H9 (cell line): Measurements from ENCODE around the gene C19orf73. TPM values are rescaled to one million over a fixed set of nuclear protein-coding genes. Genes with fewer than 3 reads are reported as not detected.
A peak's percentile ranks its signal among the peaks of the same experiment; 100 is the strongest.

ENCODE experiments used
- DNase-seq: peaks from one replicate; pipeline ENCODE4 v3.0.0-alpha.2; 2017
- H2AFZ ChIP-seq: one replicate; pipeline ENCODE4 v1.6.1; 2013; ENCODE audit warnings: mild to moderate bottlenecking, low read length, control low read depth, moderate library complexity
- H2AK5ac ChIP-seq: 2 replicates; pipeline ENCODE4 v1.6.1; 2013; ENCODE audit warnings: low read length, control low read depth, mixed read lengths; ENCODE audit not compliant: insufficient read length
- H2BK120ac ChIP-seq: one replicate; pipeline ENCODE4 v1.6.1; 2013; ENCODE audit warnings: low read depth, mild to moderate bottlenecking, low read length, control low read depth, inconsistent platforms; ENCODE audit not compliant: poor library complexity, severe bottlenecking
- H2BK12ac ChIP-seq: 2 replicates; pipeline ENCODE4 v1.6.1; 2013; ENCODE audit warnings: low read length, control low read depth, mixed read lengths, low read depth; ENCODE audit not compliant: insufficient read length
- H2BK15ac ChIP-seq: 2 replicates; pipeline ENCODE4 v1.6.1; 2013; ENCODE audit warnings: low read depth, low read length, control low read depth
- H2BK20ac ChIP-seq: one replicate; pipeline ENCODE4 v1.6.1; 2013; ENCODE audit warnings: low read depth, mild to moderate bottlenecking, low read length, control low read depth, inconsistent platforms; ENCODE audit not compliant: poor library complexity, severe bottlenecking
- H2BK5ac ChIP-seq: 2 replicates; pipeline ENCODE4 v1.6.1; 2013; ENCODE audit warnings: low read length, control low read depth, mixed read lengths; ENCODE audit not compliant: insufficient read length
- H3K14ac ChIP-seq: 2 replicates; pipeline ENCODE4 v1.6.1; 2013; ENCODE audit warnings: low read length, control low read depth; ENCODE audit not compliant: insufficient read depth
- H3K18ac ChIP-seq: 2 replicates; pipeline ENCODE4 v1.6.1; 2013; ENCODE audit warnings: low read depth, mild to moderate bottlenecking, mixed read lengths, low read length, control low read depth; ENCODE audit not compliant: insufficient read length
- H3K23ac ChIP-seq: 2 replicates; pipeline ENCODE4 v1.6.1; 2013; ENCODE audit warnings: low read length, control low read depth, mixed read lengths, low read depth; ENCODE audit not compliant: insufficient read length
- H3K23me2 ChIP-seq: 2 replicates; pipeline ENCODE4 v1.6.1; 2013; ENCODE audit warnings: low read depth, mild to moderate bottlenecking, mixed read lengths, low read length, control low read depth; ENCODE audit not compliant: insufficient read length, poor library complexity, severe bottlenecking
- H3K27ac ChIP-seq: 2 replicates; pipeline ENCODE4 v1.5.1; 2013; ENCODE audit warnings: low read length, control low read depth, mixed read lengths, low read depth; ENCODE audit not compliant: insufficient read length
- H3K27me3 ChIP-seq: 2 replicates; pipeline ENCODE4 v1.6.1; 2013; ENCODE audit warnings: low read length, control low read depth, inconsistent platforms; ENCODE audit not compliant: insufficient read depth
- H3K4ac ChIP-seq: 2 replicates; pipeline ENCODE4 v1.6.1; 2013; ENCODE audit warnings: low read depth, mild to moderate bottlenecking, control low read depth, inconsistent platforms, low read length, moderate library complexity
- H3K4me1 ChIP-seq: 2 replicates; pipeline ENCODE4 v1.6.1; 2013; ENCODE audit warnings: low read length, control low read depth, inconsistent platforms; ENCODE audit not compliant: insufficient read depth
- H3K4me2 ChIP-seq: 2 replicates; pipeline ENCODE4 v1.6.1; 2013; ENCODE audit warnings: low read length, control low read depth, mixed read lengths; ENCODE audit not compliant: insufficient read length, insufficient read depth
- H3K56ac ChIP-seq: 2 replicates; pipeline ENCODE4 v1.6.1; 2013; ENCODE audit warnings: low read depth, mild to moderate bottlenecking, mixed read lengths, low read length, control low read depth; ENCODE audit not compliant: insufficient read length
- H3K79me1 ChIP-seq: 2 replicates; pipeline ENCODE4 v1.6.1; 2013; ENCODE audit warnings: low read depth, mild to moderate bottlenecking, moderate library complexity, low read length, control low read depth, inconsistent platforms; ENCODE audit not compliant: insufficient read depth, poor library complexity, severe bottlenecking
- H3K79me2 ChIP-seq: 2 replicates; pipeline ENCODE4 v1.6.1; 2013; ENCODE audit warnings: low read length, control low read depth, inconsistent platforms; ENCODE audit not compliant: insufficient read depth
- H3K9ac ChIP-seq: 2 replicates; pipeline ENCODE4 v1.6.1; 2013; ENCODE audit warnings: low read length, control low read depth, mixed read lengths; ENCODE audit not compliant: insufficient read length; ENCODE audit errors: extremely low read depth
- H3K9me3 ChIP-seq: one replicate; pipeline ENCODE4 v1.6.1; 2013; ENCODE audit warnings: low read depth, low read length, inconsistent platforms; ENCODE audit not compliant: control insufficient read depth
- H3T11ph ChIP-seq: one replicate; pipeline ENCODE4 v1.6.1; 2013; ENCODE audit warnings: mild to moderate bottlenecking, low read length, control low read depth, inconsistent platforms
- H4K20me1 ChIP-seq: one replicate; pipeline ENCODE4 v1.6.1; 2013; ENCODE audit not compliant: control insufficient read depth, insufficient read length, insufficient read depth
- H4K5ac ChIP-seq: 2 replicates; pipeline ENCODE4 v1.6.1; 2013; ENCODE audit warnings: low read depth, mild to moderate bottlenecking, mixed read lengths, low read length, control low read depth; ENCODE audit not compliant: insufficient read length
- H4K8ac ChIP-seq: replicated peaks from 2 replicates; pipeline ENCODE4 v1.6.1; 2013; ENCODE audit warnings: low read length, control low read depth, mixed read lengths, low read depth; ENCODE audit not compliant: insufficient read length
- H4K91ac ChIP-seq: 2 replicates; pipeline ENCODE4 v1.6.1; 2013; ENCODE audit warnings: low read depth, mild to moderate bottlenecking, moderate library complexity, mixed read lengths, low read length, control low read depth; ENCODE audit not compliant: insufficient read length
- H3K27ac Mint-ChIP-seq, 3 experiments: 2 replicates in 2 of 3; 3 replicates in 1 of 3; pipeline ENCODE4 v1.8.0; 2020 to 2021; ENCODE audit warnings: mixed read lengths in 3 of 3, mild to moderate bottlenecking in 1 of 3, moderate library complexity in 1 of 3
- H3K27me3 Mint-ChIP-seq: 2 replicates; pipeline ENCODE4 v1.8.0; 2021; ENCODE audit warnings: low read depth, mild to moderate bottlenecking, moderate library complexity, mixed read lengths
- H3K36me3 Mint-ChIP-seq, 3 experiments: 2 replicates in 2 of 3; 3 replicates in 1 of 3; pipeline ENCODE4 v1.8.0; 2020 to 2021; ENCODE audit warnings: low read depth in 3 of 3, mixed read lengths in 3 of 3; ENCODE audit not compliant: insufficient read depth in 1 of 3
- H3K4me1 Mint-ChIP-seq, 2 experiments: 2 replicates each; pipeline ENCODE4 v1.8.0; 2020; ENCODE audit warnings: mixed read lengths in 2 of 2
- H3K4me3 Mint-ChIP-seq, 2 experiments: 2 replicates in 1 of 2; 3 replicates in 1 of 2; pipeline ENCODE4 v1.8.0; 2020 to 2021; ENCODE audit warnings: mild to moderate bottlenecking in 2 of 2, mixed read lengths in 2 of 2, moderate library complexity in 1 of 2
- H3K9me3 Mint-ChIP-seq, 2 experiments: 2 replicates in 1 of 2; 3 replicates in 1 of 2; pipeline ENCODE4 v1.8.0; 2020; ENCODE audit warnings: mild to moderate bottlenecking in 2 of 2, mixed read lengths in 2 of 2, moderate library complexity in 1 of 2
- WGBS: extraction: QIAGEN DNeasy Blood & Tissue Kit; methylation state at CpG from one replicate; pipeline ENCODE4 v1.1.7; 2013; ENCODE audit warnings: missing lambda C conversion rate, low lambda C conversion rate, mixed read lengths; ENCODE audit not compliant: insufficient read length; ENCODE audit errors: extremely low coverage; 5-methylcytosine and 5-hydroxymethylcytosine counted together
- total RNA-seq: library from RNA; stranded (reverse); gene quantifications from 2 replicates; pipeline ENCODE4 v1.2.1, GENCODE V29; 2021
- TF ChIP-seq, protein P1 (sequence below): fragments of 200-600 bp; sonication (generic); conservative IDR thresholded peaks from 3 replicates; pipeline ENCODE4 v1.8.0; 2021; ENCODE audit warnings: antibody characterized with exemption, mild to moderate bottlenecking

The C19orf73 gene
- total RNA-seq, 1 experiment from 2014 or later = 1.1 TPM

DNA sequence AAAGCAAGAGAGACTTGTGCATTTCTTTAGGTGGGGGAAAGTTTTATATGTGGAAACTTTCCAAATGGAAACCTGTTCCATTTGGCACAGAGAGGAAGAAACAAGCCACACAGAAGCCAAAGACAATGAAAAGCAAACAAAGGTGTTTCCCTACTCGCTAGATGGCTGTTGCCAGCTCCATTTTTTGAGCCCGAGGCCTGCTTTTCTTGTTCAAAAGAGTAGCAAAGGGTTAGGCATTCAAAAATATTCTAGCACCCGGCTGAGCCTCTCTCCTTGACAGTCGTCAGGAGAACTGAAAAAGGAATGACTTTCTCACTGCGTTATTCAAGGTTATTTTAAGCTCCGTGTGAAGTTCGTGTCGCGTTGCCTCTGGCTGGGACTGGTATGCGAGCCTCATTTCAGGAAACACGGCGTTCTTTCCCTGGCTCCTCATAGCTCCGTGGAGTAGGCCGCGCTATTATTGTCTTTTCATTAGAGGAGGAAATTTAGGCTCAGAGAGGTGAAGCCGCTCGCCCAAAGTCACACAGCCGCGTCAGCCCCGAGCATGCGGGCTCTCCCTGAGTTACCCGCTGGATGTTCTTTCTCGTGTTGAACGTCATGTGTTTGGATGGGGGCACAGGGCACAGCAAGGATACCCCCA lies 46.3 kb upstream of the C19orf73 start:
- Histone ChIP-seq H3K56ac (no peak overlapping the region), H3K18ac (no peak overlapping the region), H2BK120ac (no peak overlapping the region), H3T11ph (no peak overlapping the region), H3K27ac (no peak overlapping the region), H2BK15ac (no peak overlapping the region), H3K27me3 (no peaks in the 10 kb centered on the region), H3K9me3 (no peaks in the 10 kb centered on the region), H3K4me1 (no peaks in the 10 kb centered on the region), H2BK5ac (no peak overlapping the region), H2BK12ac (no peak overlapping the region), H4K91ac (no peak overlapping the region), H3K4me2 (no peak overlapping the region), H4K5ac (no peak overlapping the region), H3K9ac (no peak overlapping the region), H3K4ac (no peak overlapping the region), H3K14ac (no peak overlapping the region), H2BK20ac (no peak overlapping the region), H3K79me2 (no peaks in the 10 kb centered on the region), H4K8ac (no peak overlapping the region), H3K23ac (no peak overlapping the region), H3K23me2 (no peaks in the 10 kb centered on the region), H4K20me1 (no peaks in the 10 kb centered on the region), H2AK5ac (no peak overlapping the region), H2AFZ (no peak overlapping the region), H3K79me1 (no peaks in the 10 kb centered on the region)
- TF ChIP-seq, protein P1, sequence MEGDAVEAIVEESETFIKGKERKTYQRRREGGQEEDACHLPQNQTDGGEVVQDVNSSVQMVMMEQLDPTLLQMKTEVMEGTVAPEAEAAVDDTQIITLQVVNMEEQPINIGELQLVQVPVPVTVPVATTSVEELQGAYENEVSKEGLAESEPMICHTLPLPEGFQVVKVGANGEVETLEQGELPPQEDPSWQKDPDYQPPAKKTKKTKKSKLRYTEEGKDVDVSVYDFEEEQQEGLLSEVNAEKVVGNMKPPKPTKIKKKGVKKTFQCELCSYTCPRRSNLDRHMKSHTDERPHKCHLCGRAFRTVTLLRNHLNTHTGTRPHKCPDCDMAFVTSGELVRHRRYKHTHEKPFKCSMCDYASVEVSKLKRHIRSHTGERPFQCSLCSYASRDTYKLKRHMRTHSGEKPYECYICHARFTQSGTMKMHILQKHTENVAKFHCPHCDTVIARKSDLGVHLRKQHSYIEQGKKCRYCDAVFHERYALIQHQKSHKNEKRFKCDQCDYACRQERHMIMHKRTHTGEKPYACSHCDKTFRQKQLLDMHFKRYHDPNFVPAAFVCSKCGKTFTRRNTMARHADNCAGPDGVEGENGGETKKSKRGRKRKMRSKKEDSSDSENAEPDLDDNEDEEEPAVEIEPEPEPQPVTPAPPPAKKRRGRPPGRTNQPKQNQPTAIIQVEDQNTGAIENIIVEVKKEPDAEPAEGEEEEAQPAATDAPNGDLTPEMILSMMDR = no peak
- Mint-ChIP-seq H3K27me3 (no peaks in the 10 kb centered on the region; the same call in none of the 2 replicates), H3K27ac (peak overlapping the region in 1 of 3 experiments; percentile 11; a peak in 2 of 7 replicates), H3K4me3 (peak overlapping the region in 1 of 2 experiments; percentile 74; a peak in 3 of 5 replicates), H3K4me1 (peaks cover 3 to 12% of the 10 kb centered on the region in 2 experiments; a peak in 3 of 4 replicates), H3K9me3 (no peaks in the 10 kb centered on the region), H3K36me3 (peaks cover 0 to 4% (median 0%) of the 10 kb centered on the region in 3 experiments; a peak in 1 of 7 replicates)
- no peak for DNase-seq
- no CpG with 5 or more reads among the region's 24 CpGs for WGBS
